ENCODE data around the gene PTMA. TPM values are rescaled to one million over a fixed set of nuclear protein-coding genes. Genes with fewer than 3 reads are reported as not detected.

PTMA gene
- total RNA-seq, 1 experiment from 2014 or later = 2,752 TPM

DNA sequence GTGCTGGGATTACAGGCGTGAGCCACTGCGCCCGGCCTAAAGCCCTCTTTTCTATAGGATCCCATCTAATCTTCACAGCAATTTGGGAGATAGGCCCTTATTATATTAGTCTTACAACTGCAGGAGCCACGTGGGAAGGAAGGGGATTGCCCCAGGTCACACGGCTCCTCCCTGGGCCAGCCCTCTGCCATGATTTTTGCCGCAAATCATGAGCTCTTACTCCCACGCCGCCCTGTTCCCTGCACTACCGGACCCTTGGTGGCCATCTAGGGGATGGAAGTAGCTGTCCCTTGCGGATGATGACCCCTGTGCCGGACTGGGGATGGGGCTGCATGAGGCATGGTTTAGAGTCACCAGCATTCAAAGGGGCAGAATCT lies 28.4 kb upstream of the PTMA start:
- ATAC-seq (peak; percentile 28), DNase-seq (ENCODE audit: low read depth, low spot score) (no peak)
- no peaks in the 10 kb centered on the region for H3K36me3 ChIP-seq (ENCODE audit: control insufficient read depth in 1 of 2, insufficient read depth in 2 of 2, low read length in 2 of 2)
- TSS peak; percentile 87 for BruUV-seq (replicated peaks)
- RAD21 ChIA-PET (ENCODE audit: low non-redundant PET in 1 of 2, low total read pairs in 2 of 2, uncharacterized antibody in 2 of 2, unreplicated experiment in 2 of 2) = no interaction called here
- peaks cover 5% of the 10 kb centered on the region; the same call in 1 of the 2 replicates for H3K79me2 ChIP-seq (ENCODE audit: insufficient read depth, low read length)
- POLR2A ChIA-PET = interaction anchor here (1.1 to 2.1 kb wide), 6 partner anchors 13 to 66 kb away, joined by 4 to 10 read pairs (median 6); partner anchors contain the start of gene PTMA
- TF ChIP-seq, protein P1, sequence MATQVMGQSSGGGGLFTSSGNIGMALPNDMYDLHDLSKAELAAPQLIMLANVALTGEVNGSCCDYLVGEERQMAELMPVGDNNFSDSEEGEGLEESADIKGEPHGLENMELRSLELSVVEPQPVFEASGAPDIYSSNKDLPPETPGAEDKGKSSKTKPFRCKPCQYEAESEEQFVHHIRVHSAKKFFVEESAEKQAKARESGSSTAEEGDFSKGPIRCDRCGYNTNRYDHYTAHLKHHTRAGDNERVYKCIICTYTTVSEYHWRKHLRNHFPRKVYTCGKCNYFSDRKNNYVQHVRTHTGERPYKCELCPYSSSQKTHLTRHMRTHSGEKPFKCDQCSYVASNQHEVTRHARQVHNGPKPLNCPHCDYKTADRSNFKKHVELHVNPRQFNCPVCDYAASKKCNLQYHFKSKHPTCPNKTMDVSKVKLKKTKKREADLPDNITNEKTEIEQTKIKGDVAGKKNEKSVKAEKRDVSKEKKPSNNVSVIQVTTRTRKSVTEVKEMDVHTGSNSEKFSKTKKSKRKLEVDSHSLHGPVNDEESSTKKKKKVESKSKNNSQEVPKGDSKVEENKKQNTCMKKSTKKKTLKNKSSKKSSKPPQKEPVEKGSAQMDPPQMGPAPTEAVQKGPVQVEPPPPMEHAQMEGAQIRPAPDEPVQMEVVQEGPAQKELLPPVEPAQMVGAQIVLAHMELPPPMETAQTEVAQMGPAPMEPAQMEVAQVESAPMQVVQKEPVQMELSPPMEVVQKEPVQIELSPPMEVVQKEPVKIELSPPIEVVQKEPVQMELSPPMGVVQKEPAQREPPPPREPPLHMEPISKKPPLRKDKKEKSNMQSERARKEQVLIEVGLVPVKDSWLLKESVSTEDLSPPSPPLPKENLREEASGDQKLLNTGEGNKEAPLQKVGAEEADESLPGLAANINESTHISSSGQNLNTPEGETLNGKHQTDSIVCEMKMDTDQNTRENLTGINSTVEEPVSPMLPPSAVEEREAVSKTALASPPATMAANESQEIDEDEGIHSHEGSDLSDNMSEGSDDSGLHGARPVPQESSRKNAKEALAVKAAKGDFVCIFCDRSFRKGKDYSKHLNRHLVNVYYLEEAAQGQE (IDR thresholded peaks at IDR 0.05; ENCODE audit: low read depth) = no peak
- TF ChIP-seq EZH2 (IDR thresholded peaks at IDR 0.05) (no peak), CBX3 (IDR thresholded peaks at IDR 0.05; ENCODE audit: low read depth) (no peak), FOSL1 (IDR thresholded peaks at IDR 0.05; ENCODE audit: low read depth) (no peak), ELF1 (IDR thresholded peaks at IDR 0.05; ENCODE audit: borderline replicate concordance, low read depth) (no peak), CEBPB (IDR thresholded peaks at IDR 0.05; ENCODE audit: low read depth) (no peak), SRF (IDR thresholded peaks at IDR 0.05; ENCODE audit: low read depth) (no peak), ZFX (IDR thresholded peaks at IDR 0.05) (no peak), RAD21 (IDR thresholded peaks at IDR 0.05; ENCODE audit: low read depth) (no peak), TCF7L2 (IDR thresholded peaks at IDR 0.05; ENCODE audit: borderline replicate concordance, extremely low read depth, insufficient read depth, insufficient read length) (no peak), JUND (IDR thresholded peaks at IDR 0.05) (no peak), SIN3A (IDR thresholded peaks at IDR 0.05; ENCODE audit: low read depth) (no peak), EZH2phosphoT487 (IDR thresholded peaks at IDR 0.05; ENCODE audit: borderline replicate concordance) (no peak), POLR2A (IDR thresholded peaks at IDR 0.05; ENCODE audit: borderline replicate concordance, extremely low read depth, insufficient read depth, insufficient read length) (no peak), YY1 (IDR thresholded peaks at IDR 0.05; ENCODE audit: extremely low read depth, insufficient replicate concordance, low read depth, low read length) (no peak), SP1 (IDR thresholded peaks at IDR 0.05; ENCODE audit: low read depth) (no peak)
- TF ChIP-seq, protein P2, sequence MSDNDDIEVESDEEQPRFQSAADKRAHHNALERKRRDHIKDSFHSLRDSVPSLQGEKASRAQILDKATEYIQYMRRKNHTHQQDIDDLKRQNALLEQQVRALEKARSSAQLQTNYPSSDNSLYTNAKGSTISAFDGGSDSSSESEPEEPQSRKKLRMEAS (IDR thresholded peaks at IDR 0.05) = no peak
- TF ChIP-seq, protein P3, sequence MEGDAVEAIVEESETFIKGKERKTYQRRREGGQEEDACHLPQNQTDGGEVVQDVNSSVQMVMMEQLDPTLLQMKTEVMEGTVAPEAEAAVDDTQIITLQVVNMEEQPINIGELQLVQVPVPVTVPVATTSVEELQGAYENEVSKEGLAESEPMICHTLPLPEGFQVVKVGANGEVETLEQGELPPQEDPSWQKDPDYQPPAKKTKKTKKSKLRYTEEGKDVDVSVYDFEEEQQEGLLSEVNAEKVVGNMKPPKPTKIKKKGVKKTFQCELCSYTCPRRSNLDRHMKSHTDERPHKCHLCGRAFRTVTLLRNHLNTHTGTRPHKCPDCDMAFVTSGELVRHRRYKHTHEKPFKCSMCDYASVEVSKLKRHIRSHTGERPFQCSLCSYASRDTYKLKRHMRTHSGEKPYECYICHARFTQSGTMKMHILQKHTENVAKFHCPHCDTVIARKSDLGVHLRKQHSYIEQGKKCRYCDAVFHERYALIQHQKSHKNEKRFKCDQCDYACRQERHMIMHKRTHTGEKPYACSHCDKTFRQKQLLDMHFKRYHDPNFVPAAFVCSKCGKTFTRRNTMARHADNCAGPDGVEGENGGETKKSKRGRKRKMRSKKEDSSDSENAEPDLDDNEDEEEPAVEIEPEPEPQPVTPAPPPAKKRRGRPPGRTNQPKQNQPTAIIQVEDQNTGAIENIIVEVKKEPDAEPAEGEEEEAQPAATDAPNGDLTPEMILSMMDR (IDR thresholded peaks at IDR 0.05 in 2 of 3, conservative IDR thresholded peaks at IDR 0.05 in 1 of 3; ENCODE audit: borderline replicate concordance in 1 of 3, insufficient read depth in 1 of 3, low read depth in 2 of 3, low read length in 2 of 3) = no peak
- peak overlapping the region; percentile 60 to 61 for H3K4me3 ChIP-seq (replicated peaks in 1 of 2; ENCODE audit: low read depth in 1 of 2, low read length in 2 of 2)
- peak overlapping the region; percentile 100 for H3K27ac ChIP-seq (ENCODE audit: low read depth, low read length)
- intact Hi-C loops (cut with micrococcal nuclease) = loop anchor here (2.0 to 5.0 kb wide), 2 partner anchors 27 to 107 kb away; partner anchors contain the start of gene COPS7B
- H3K4me2 ChIP-seq (ENCODE audit: low read length) = peak overlapping the region; percentile 81
- no peaks in the 10 kb centered on the region for H4K20me1 ChIP-seq (ENCODE audit: insufficient read depth)
- H3K27me3 ChIP-seq (ENCODE audit: insufficient read depth, low read length) = no peaks in the 10 kb centered on the region
- no peaks in the 10 kb centered on the region for H3K9me2 ChIP-seq (ENCODE audit: insufficient read depth)
- CTCF ChIA-PET = interaction anchor here (1.0 to 1.6 kb wide), 2 partner anchors 35 to 67 kb away, joined by 3 read pairs; no protein-coding TSS in a partner anchor
- no peaks in the 10 kb centered on the region for H3K9me3 ChIP-seq (ENCODE audit: control insufficient read depth in 1 of 2, insufficient read depth in 1 of 2, low read depth in 1 of 2, low read length in 2 of 2)
- no peak overlapping the region for H2AFZ ChIP-seq (ENCODE audit: low read depth, low read length, poor library complexity, severe bottlenecking)
- peak overlapping the region; percentile 98 for H3K9ac ChIP-seq (ENCODE audit: low read length)
- peaks cover 28 to 69% of the 10 kb centered on the region in 2 experiments for H3K4me1 ChIP-seq (ENCODE audit: control insufficient read depth in 1 of 2, insufficient read depth in 2 of 2, low read length in 2 of 2)
